MCF 10A (cell line): Measurements from ENCODE around the gene PBX3. TPM values are rescaled to one million over a fixed set of nuclear protein-coding genes. Genes with fewer than 3 reads are reported as not detected.

Experiments
- BruUV-seq: library from RNA; stranded (reverse); fragments of 400-500 nt; replicated peaks from 2 replicates; lab custom pipeline; 2021; lab: Mats Ljungman, UMichigan
- CTCF ChIA-PET: fragments of 300-600 bp; sonication (Branson Sonifier 250); formaldehyde crosslinking; extraction: SDS; loops from one replicate; lab custom pipeline; 2021; ENCODE audit warnings: antibody characterized with exemption, inconsistent platforms; lab: Yijun Ruan, JAX
- POLR2A ChIA-PET: fragments of 300-600, 350-650 bp; sonication (Branson Sonifier 250); formaldehyde crosslinking; extraction: SDS; loops from one replicate; lab custom pipeline; 2020; ENCODE audit warnings: antibody characterized with exemption, inconsistent platforms; lab: Yijun Ruan, JAX
- DNase-seq: peaks from one replicate; pipeline ENCODE4 v3.0.0-alpha.2; 2018; ENCODE audit not compliant: unreplicated experiment
- H3K27ac Mint-ChIP-seq: one replicate; pipeline ENCODE4 v1.8.0; 2022; ENCODE audit warnings: mild to moderate bottlenecking, low read depth, mixed read lengths; ENCODE audit not compliant: unreplicated experiment
- H3K27me3 Mint-ChIP-seq: one replicate; pipeline ENCODE4 v1.8.0; 2022; ENCODE audit warnings: mixed read lengths; ENCODE audit not compliant: insufficient read depth, unreplicated experiment
- H3K36me3 Mint-ChIP-seq: one replicate; pipeline ENCODE4 v1.8.0; 2022; ENCODE audit warnings: mild to moderate bottlenecking, moderate library complexity, mixed read lengths; ENCODE audit not compliant: insufficient read depth, unreplicated experiment
- H3K4me1 Mint-ChIP-seq: one replicate; pipeline ENCODE4 v1.8.0; 2022; ENCODE audit warnings: mixed read lengths; ENCODE audit not compliant: insufficient read depth, unreplicated experiment
- H3K4me3 Mint-ChIP-seq: one replicate; pipeline ENCODE4 v1.8.0; 2022; ENCODE audit warnings: mild to moderate bottlenecking, moderate library complexity, mixed read lengths; ENCODE audit not compliant: unreplicated experiment
- H3K9me3 Mint-ChIP-seq: one replicate; pipeline ENCODE4 v1.8.0; 2022; ENCODE audit warnings: mixed read lengths; ENCODE audit not compliant: unreplicated experiment
- CTCF ChIP-seq: fragments of 200-600 bp; IDR thresholded peaks from one replicate; pipeline ENCODE4 v1.8.0; 2022; ENCODE audit warnings: antibody characterized with exemption, mild to moderate bottlenecking; ENCODE audit not compliant: unreplicated experiment
- intact Hi-C: fragments of 100-400 bp; cut with micrococcal nuclease; formaldehyde crosslinking; loops from 2 replicates; pipeline ENCODE4 v1.14.1; 2022
- total RNA-seq: library from RNA; stranded (reverse); gene quantifications from 2 replicates; pipeline ENCODE4 v1.2.3, GENCODE V29; 2022

Gene PBX3
- total RNA-seq, 1 experiment from 2014 or later, result 17.5 TPM

DNA sequence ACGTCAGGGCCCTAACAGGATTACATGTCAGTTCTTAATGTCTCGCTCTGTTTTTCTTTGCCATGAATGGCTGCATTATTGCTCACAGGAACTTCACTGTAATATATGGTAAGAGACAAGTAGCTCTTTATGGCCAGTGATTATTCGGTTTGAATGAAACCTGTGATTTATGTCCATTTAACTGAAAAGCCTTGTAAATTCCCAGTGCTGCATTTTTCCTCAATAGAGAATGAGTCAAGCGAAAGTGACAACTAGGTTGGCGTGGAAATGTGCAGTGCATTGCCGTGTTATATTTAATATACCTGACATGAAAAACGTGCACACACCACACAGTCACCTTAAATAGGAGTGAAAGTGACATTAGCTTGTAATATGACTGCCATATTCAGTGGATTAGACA is 163.1 kb downstream of the PBX3 start:
- H3K9me3 Mint-ChIP-seq, result no peaks in the 10 kb centered on the region
- no peaks in the 10 kb centered on the region for H3K36me3 Mint-ChIP-seq
- DNase-seq, result no peak
- BruUV-seq, result no TSS peak
- CTCF ChIA-PET, result interaction anchor here (0.8 kb wide), 2 partner anchors 488 to 792 kb away, joined by 3 to 4 read pairs; no protein-coding TSS in a partner anchor
- no peak for TF ChIP-seq CTCF
- intact Hi-C loops, result no loop called here
- no peaks in the 10 kb centered on the region for H3K27me3 Mint-ChIP-seq
- H3K27ac Mint-ChIP-seq, result no peak overlapping the region
- H3K4me3 Mint-ChIP-seq, result no peak overlapping the region
- no peaks in the 10 kb centered on the region for H3K4me1 Mint-ChIP-seq
- POLR2A ChIA-PET, result no interaction called here

GRCh38 chr9:125911861-125912644 is 164.9 kb downstream of the PBX3 start:
- Mint-ChIP-seq H3K36me3 (no peaks in the 10 kb centered on the region), H3K9me3 (no peaks in the 10 kb centered on the region), H3K4me3 (no peak overlapping the region), H3K27me3 (no peaks in the 10 kb centered on the region), H3K4me1 (no peaks in the 10 kb centered on the region), H3K27ac (no peak overlapping the region)
- CTCF ChIA-PET, result interaction anchor here (0.6 to 1.3 kb wide), 3 partner anchors 15 to 268 kb away, joined by 3 read pairs; no protein-coding TSS in a partner anchor
- intact Hi-C loops, result no loop called here
- POLR2A ChIA-PET, result no interaction called here
- no peak for TF ChIP-seq CTCF
- no peak for DNase-seq
- BruUV-seq, result no TSS peak

GRCh38 chr9:125912667-125913066 is 165.5 kb downstream of the PBX3 start:
- no peak for TF ChIP-seq CTCF
- Mint-ChIP-seq H3K36me3 (no peaks in the 10 kb centered on the region), H3K27ac (no peak overlapping the region), H3K27me3 (no peaks in the 10 kb centered on the region), H3K9me3 (no peaks in the 10 kb centered on the region), H3K4me3 (no peak overlapping the region), H3K4me1 (no peaks in the 10 kb centered on the region)
- intact Hi-C loops, result no loop called here
- DNase-seq, result no peak
- BruUV-seq, result no TSS peak
- POLR2A ChIA-PET, result no interaction called here
- CTCF ChIA-PET, result no interaction called here

- no peak for TF ChIP-seq CTCF
- intact Hi-C loops, result no loop called here
- no peak overlapping the region for H3K27ac Mint-ChIP-seq
- no peaks in the 10 kb centered on the region for H3K4me1 Mint-ChIP-seq
- H3K27me3 Mint-ChIP-seq, result no peaks in the 10 kb centered on the region
- ChIA-PET CTCF (interaction anchor here (0.7 kb wide), 1 partner anchor 10 kb away, joined by 3 read pairs; no protein-coding TSS in a partner anchor), POLR2A (no interaction called here)
- no peak overlapping the region for H3K4me3 Mint-ChIP-seq
- H3K36me3 Mint-ChIP-seq, result no peaks in the 10 kb centered on the region
- DNase-seq, result no peak
- no peaks in the 10 kb centered on the region for H3K9me3 Mint-ChIP-seq
- no TSS peak for BruUV-seq
Observed at GRCh38 chr9:125913551-125913950, 166.4 kb downstream of the PBX3 start.
